ENCODE measurements around the gene PDSS1. TPM values are rescaled to one million over a fixed set of nuclear protein-coding genes. Genes with fewer than 3 reads are reported as not detected.

The PDSS1 gene
- total and polyA plus RNA-seq, 9 of the 15 experiments (the other 6 are each of a cell fraction or from before 2014, with no cell fraction given) = 11.0 to 59.5 (median 45.3) TPM

GRCh38 chr10:26665080-26666048, 32.1 kb upstream of the PDSS1 start (continued):
- TF ChIP-seq POLR2AphosphoS5 (IDR thresholded peaks at IDR 0.05; ENCODE audit: control insufficient read depth, insufficient read depth, low read depth, low read length) (peak; percentile 72; the same call in 1 of the 2 replicates), NRF1 (conservative IDR thresholded peaks at IDR 0.05 in 1 of 2, IDR thresholded peaks at IDR 0.05 in 1 of 2) (no peak), ZNF431 (CRISPR knock-in tag; IDR thresholded peaks at IDR 0.05) (0 out of 2 replicates have a peak, but pooled peaks have one; percentile 35), ZKSCAN8 (CRISPR knock-in tag; IDR thresholded peaks at IDR 0.05) (no peak), SAFB (IDR thresholded peaks at IDR 0.05; ENCODE audit: borderline replicate concordance, low read depth, low read length) (no peak), ARID1B (IDR thresholded peaks at IDR 0.05) (peak; percentile 63), TRIM24 (IDR thresholded peaks at IDR 0.05) (peak; percentile 28 to 36; a peak in 2 of 4 replicates), CBFA2T2 (conservative IDR thresholded peaks at IDR 0.05) (peak; percentile 69), MCM5 (IDR thresholded peaks at IDR 0.05; ENCODE audit: low read depth) (no peak), FOXA3 (CRISPR knock-in tag; conservative IDR thresholded peaks at IDR 0.05 in 1 of 2, IDR thresholded peaks at IDR 0.05 in 1 of 2) (no peak), TEAD4 (IDR thresholded peaks at IDR 0.05; ENCODE audit: low read length) (peak; percentile 76), TEAD4 (CRISPR knock-in tag; IDR thresholded peaks at IDR 0.05; ENCODE audit: borderline replicate concordance) (no peak), TFAP4 (CRISPR knock-in tag; IDR thresholded peaks at IDR 0.05; ENCODE audit: borderline replicate concordance) (peak; percentile 45), TAL1 (IDR thresholded peaks at IDR 0.05) (peak; percentile 74; the same call in 1 of the 2 replicates), ZNF324 (CRISPR knock-in tag; IDR thresholded peaks at IDR 0.05) (no peak), CEBPG (CRISPR knock-in tag; IDR thresholded peaks at IDR 0.05) (no peak), CEBPG (tag; conservative IDR thresholded peaks at IDR 0.05 in 1 of 2, IDR thresholded peaks at IDR 0.05 in 1 of 2) (peak; percentile 72 to 91), ZNF224 (CRISPR knock-in tag; IDR thresholded peaks at IDR 0.05) (no peak), NCOR1 (IDR thresholded peaks at IDR 0.05) (peak; percentile 74; the same call in 1 of the 2 replicates)
- TF ChIP-seq, protein P1, sequence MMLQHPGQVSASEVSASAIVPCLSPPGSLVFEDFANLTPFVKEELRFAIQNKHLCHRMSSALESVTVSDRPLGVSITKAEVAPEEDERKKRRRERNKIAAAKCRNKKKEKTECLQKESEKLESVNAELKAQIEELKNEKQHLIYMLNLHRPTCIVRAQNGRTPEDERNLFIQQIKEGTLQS (IDR thresholded peaks at IDR 0.05) = peak; percentile 90
- TF ChIP-seq, protein P1 (CRISPR knock-in tag; conservative IDR thresholded peaks at IDR 0.05) = no peak
- TF ChIP-seq, protein P2, sequence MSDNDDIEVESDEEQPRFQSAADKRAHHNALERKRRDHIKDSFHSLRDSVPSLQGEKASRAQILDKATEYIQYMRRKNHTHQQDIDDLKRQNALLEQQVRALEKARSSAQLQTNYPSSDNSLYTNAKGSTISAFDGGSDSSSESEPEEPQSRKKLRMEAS (CRISPR knock-in tag; IDR thresholded peaks at IDR 0.05) = peak; percentile 68
- TF ChIP-seq, protein P3, sequence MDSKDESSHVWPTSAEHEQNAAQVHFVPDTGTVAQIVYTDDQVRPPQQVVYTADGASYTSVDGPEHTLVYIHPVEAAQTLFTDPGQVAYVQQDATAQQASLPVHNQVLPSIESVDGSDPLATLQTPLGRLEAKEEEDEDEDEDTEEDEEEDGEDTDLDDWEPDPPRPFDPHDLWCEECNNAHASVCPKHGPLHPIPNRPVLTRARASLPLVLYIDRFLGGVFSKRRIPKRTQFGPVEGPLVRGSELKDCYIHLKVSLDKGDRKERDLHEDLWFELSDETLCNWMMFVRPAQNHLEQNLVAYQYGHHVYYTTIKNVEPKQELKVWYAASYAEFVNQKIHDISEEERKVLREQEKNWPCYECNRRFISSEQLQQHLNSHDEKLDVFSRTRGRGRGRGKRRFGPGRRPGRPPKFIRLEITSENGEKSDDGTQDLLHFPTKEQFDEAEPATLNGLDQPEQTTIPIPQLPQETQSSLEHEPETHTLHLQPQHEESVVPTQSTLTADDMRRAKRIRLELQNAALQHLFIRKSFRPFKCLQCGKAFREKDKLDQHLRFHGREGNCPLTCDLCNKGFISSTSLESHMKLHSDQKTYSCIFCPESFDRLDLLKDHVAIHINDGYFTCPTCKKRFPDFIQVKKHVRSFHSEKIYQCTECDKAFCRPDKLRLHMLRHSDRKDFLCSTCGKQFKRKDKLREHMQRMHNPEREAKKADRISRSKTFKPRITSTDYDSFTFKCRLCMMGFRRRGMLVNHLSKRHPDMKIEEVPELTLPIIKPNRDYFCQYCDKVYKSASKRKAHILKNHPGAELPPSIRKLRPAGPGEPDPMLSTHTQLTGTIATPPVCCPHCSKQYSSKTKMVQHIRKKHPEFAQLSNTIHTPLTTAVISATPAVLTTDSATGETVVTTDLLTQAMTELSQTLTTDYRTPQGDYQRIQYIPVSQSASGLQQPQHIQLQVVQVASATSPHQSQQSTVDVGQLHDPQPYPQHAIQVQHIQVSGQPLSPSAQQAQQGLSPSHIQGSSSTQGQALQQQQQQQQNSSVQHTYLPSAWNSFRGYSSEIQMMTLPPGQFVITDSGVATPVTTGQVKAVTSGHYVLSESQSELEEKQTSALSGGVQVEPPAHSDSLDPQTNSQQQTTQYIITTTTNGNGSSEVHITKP (IDR thresholded peaks at IDR 0.05; ENCODE audit: partially characterized antibody) = peak; percentile 70

Measured in K562 (cell line).